Progenitor cell of endocrine pancreas (in vitro differentiated cells): ENCODE data around the gene MST1R. TPM values are rescaled to one million over a fixed set of nuclear protein-coding genes. Genes with fewer than 3 reads are reported as not detected.
A peak's percentile ranks its signal among the peaks of the same experiment; 100 is the strongest.
"Not testable (repeated sequence)": the region's sequence is repeated elsewhere in the genome, so short reads cannot be mapped to it uniquely, and the experiment has no call there.

Experiments
- DNase-seq: peaks from one replicate; pipeline ENCODE4 v3.0.0; 2021; ENCODE audit warnings: low spot score; ENCODE audit not compliant: unreplicated experiment
- H3K27ac Mint-ChIP-seq: 2 replicates; pipeline ENCODE4 v1.8.0; 2021; ENCODE audit warnings: mild to moderate bottlenecking, moderate library complexity, mixed read lengths
- H3K27me3 Mint-ChIP-seq: 2 replicates; pipeline ENCODE4 v1.8.0; 2021; ENCODE audit warnings: mixed read lengths
- H3K36me3 Mint-ChIP-seq: 2 replicates; pipeline ENCODE4 v1.8.0; 2022; ENCODE audit warnings: mixed read lengths; ENCODE audit not compliant: insufficient read depth
- H3K4me1 Mint-ChIP-seq: 2 replicates; pipeline ENCODE4 v1.8.0; 2021; ENCODE audit warnings: low read depth, mixed read lengths
- H3K4me3 Mint-ChIP-seq: 2 replicates; pipeline ENCODE4 v1.8.0; 2021; ENCODE audit warnings: low read depth, mild to moderate bottlenecking, moderate library complexity, mixed read lengths
- H3K9me3 Mint-ChIP-seq: 2 replicates; pipeline ENCODE4 v1.8.0; 2021; ENCODE audit warnings: low read depth, mixed read lengths
- total RNA-seq: library from RNA; stranded (reverse); gene quantifications from 2 replicates; pipeline ENCODE4 v1.2.1, GENCODE V29; 2021
- TF ChIP-seq, protein P1 (sequence below): fragments of 200-600 bp; sonication (generic); IDR thresholded peaks from one replicate; pipeline ENCODE4 v1.5.0; 2021; ENCODE audit warnings: antibody characterized with exemption, mild to moderate bottlenecking; ENCODE audit not compliant: unreplicated experiment

Gene MST1R
- total RNA-seq, 1 donor from 2014 or later = 4.4 TPM

GRCh38 chr3:49928481-49929017 is 24.9 kb upstream of the MST1R start:
- H3K4me3 Mint-ChIP-seq = peak overlapping the region; percentile 86
- H3K36me3 Mint-ChIP-seq = peaks cover 1% of the 10 kb centered on the region
- H3K27ac Mint-ChIP-seq = peak overlapping the region; percentile 95
- peaks cover 15% of the 10 kb centered on the region for H3K4me1 Mint-ChIP-seq
- no peaks in the 10 kb centered on the region for H3K27me3 Mint-ChIP-seq
- DNase-seq = no peak
- no peaks in the 10 kb centered on the region for H3K9me3 Mint-ChIP-seq
- TF ChIP-seq, protein P1, sequence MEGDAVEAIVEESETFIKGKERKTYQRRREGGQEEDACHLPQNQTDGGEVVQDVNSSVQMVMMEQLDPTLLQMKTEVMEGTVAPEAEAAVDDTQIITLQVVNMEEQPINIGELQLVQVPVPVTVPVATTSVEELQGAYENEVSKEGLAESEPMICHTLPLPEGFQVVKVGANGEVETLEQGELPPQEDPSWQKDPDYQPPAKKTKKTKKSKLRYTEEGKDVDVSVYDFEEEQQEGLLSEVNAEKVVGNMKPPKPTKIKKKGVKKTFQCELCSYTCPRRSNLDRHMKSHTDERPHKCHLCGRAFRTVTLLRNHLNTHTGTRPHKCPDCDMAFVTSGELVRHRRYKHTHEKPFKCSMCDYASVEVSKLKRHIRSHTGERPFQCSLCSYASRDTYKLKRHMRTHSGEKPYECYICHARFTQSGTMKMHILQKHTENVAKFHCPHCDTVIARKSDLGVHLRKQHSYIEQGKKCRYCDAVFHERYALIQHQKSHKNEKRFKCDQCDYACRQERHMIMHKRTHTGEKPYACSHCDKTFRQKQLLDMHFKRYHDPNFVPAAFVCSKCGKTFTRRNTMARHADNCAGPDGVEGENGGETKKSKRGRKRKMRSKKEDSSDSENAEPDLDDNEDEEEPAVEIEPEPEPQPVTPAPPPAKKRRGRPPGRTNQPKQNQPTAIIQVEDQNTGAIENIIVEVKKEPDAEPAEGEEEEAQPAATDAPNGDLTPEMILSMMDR = no peak

DNA sequence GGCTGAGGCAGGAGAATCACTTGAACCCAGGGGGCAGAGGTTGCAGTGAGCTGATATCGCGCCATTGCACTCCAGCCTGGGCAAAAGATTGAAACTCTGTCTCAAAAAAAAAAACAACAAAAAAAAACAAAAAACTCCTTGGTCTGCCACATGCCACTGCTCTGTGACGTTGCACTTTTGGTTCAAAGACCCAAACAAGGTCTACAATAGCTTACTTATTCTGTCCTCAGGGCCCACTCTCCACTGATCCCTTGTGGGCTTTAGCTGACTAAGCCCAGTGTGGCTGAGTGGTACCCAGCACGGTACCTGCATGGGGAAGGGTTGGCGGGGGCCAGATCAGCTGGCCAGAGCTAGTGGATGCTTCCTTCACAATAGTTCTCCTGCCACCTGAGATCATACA is 24.1 kb upstream of the MST1R start:
- Mint-ChIP-seq H3K36me3 (peaks cover 1% of the 10 kb centered on the region), H3K4me1 (peaks cover 15% of the 10 kb centered on the region), H3K27ac (no peak overlapping the region)

DNA sequence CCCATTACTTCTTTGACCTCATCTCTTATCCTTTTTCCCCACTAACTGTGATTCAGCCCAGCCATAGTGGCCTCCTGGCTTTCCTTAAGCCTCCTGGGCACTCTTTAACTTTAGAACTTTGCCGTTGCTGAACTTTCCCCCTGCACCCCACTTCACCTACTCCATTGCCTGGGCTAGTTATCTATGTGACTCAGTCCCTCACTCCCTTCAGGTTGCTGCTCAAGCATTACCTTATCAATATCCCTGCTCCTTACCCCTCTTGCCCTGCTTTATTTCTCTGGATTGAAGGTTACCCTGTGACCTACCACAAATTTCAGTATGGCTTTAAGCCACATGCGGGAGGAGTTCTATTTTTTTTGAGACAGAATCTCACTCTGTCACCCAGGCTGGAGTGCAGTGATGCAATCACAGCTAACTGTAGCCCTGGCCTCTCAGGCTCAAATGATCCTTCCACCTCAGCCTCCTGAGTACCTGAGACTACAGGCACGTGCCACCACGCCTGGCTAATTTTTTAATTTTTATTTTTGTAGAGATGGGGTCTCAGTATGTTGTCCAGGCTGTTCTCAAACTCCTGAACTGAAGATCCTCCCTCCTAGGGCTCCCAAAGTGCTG is 22.6 kb upstream of the MST1R start:
- no peak for DNase-seq
- Mint-ChIP-seq H3K27me3 (no peaks in the 10 kb centered on the region), H3K36me3 (peaks cover 1% of the 10 kb centered on the region), H3K9me3 (no peaks in the 10 kb centered on the region), H3K4me3 (no peak overlapping the region), H3K4me1 (peaks cover 14% of the 10 kb centered on the region), H3K27ac (no peak overlapping the region)
- TF ChIP-seq, protein P1 = no peak

More for the DNA sequence above, 24.1 kb upstream of the MST1R start:
- Mint-ChIP-seq H3K9me3 (no peaks in the 10 kb centered on the region), H3K4me3 (no peak overlapping the region), H3K27me3 (no peaks in the 10 kb centered on the region)
- TF ChIP-seq, protein P1 = no peak
- DNase-seq = no peak

DNA sequence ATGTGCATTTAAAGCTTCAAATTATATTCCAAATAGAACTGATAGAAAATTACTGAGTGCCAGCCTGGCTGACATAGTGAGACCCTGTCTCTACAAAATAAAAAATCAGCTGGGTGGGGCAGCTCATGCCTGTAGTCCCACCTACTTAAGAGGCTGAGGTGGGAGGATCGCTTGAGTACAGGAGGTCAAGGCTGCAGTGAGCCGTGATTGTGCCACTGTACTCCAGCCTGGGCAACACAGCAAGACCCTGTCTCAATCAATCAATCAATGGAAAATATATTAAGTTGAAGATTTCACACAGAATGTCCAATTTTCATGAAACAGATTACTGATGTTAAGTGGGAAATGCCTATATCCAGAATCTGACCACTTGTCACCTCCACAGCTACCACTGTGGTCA is 21.8 kb upstream of the MST1R start:
- Mint-ChIP-seq H3K9me3 (no peaks in the 10 kb centered on the region), H3K4me1 (peaks cover 8% of the 10 kb centered on the region), H3K27me3 (no peaks in the 10 kb centered on the region), H3K27ac (no peak overlapping the region), H3K36me3 (peaks cover 1% of the 10 kb centered on the region), H3K4me3 (no peak overlapping the region)
- no peak for DNase-seq
- TF ChIP-seq, protein P1 = no peak

GRCh38 chr3:49924683-49925082 is 21.0 kb upstream of the MST1R start:
- DNase-seq = no peak
- TF ChIP-seq, protein P1 = no peak
- H3K36me3 Mint-ChIP-seq = peaks cover 1% of the 10 kb centered on the region
- no peaks in the 10 kb centered on the region for H3K9me3 Mint-ChIP-seq
- H3K27ac Mint-ChIP-seq = no peak overlapping the region
- no peaks in the 10 kb centered on the region for H3K27me3 Mint-ChIP-seq
- H3K4me1 Mint-ChIP-seq = peaks cover 3% of the 10 kb centered on the region
- H3K4me3 Mint-ChIP-seq = no peak overlapping the region

GRCh38 chr3:49917806-49918590 is 14.3 kb upstream of the MST1R start:
- H3K4me1 Mint-ChIP-seq, H3K36me3 Mint-ChIP-seq, H3K9me3 Mint-ChIP-seq, H3K4me3 Mint-ChIP-seq, H3K27me3 Mint-ChIP-seq, DNase-seq, H3K27ac Mint-ChIP-seq: not testable (repeated sequence)
